SJSA1 (cell line): Measurements from ENCODE around the gene TICRR. TPM values are rescaled to one million over a fixed set of nuclear protein-coding genes. Genes with fewer than 3 reads are reported as not detected.
A peak's percentile ranks its signal among the peaks of the same experiment; 100 is the strongest.

ENCODE experiments used
- DNase-seq, 2 experiments: peaks; one replicate each; pipeline ENCODE4 v3.0.0-alpha.2; 2015 to 2020; ENCODE audit warnings: low spot score in 2 of 2, low read depth in 1 of 2
- H3K27ac ChIP-seq: fragments of 250-450 bp; sonication (Bioruptor Pico); 2 replicates; pipeline ENCODE4 v1.5.1; 2020; ENCODE audit warnings: mild to moderate bottlenecking, moderate library complexity
- H3K27me3 ChIP-seq: fragments of 250-450 bp; sonication (Bioruptor Pico); replicated peaks from 2 replicates; pipeline ENCODE4 v1.5.1; 2020; ENCODE audit warnings: mild to moderate bottlenecking, moderate library complexity
- H3K36me3 ChIP-seq: fragments of 250-450 bp; sonication (Bioruptor Pico); 2 replicates; pipeline ENCODE4 v1.5.1; 2020; ENCODE audit warnings: mild to moderate bottlenecking
- H3K4me1 ChIP-seq: fragments of 250-450 bp; sonication (Bioruptor Pico); replicated peaks from 2 replicates; pipeline ENCODE4 v1.6.1; 2021; ENCODE audit warnings: mild to moderate bottlenecking
- H3K4me3 ChIP-seq: fragments of 250-450 bp; sonication (Bioruptor Pico); 2 replicates; pipeline ENCODE4 v1.5.1; 2020; ENCODE audit warnings: mild to moderate bottlenecking
- H3K9me3 ChIP-seq: fragments of 250-450 bp; sonication (Bioruptor Pico); replicated peaks from 2 replicates; pipeline ENCODE4 v1.5.1; 2020; ENCODE audit warnings: mild to moderate bottlenecking
- total RNA-seq: library from RNA; depleted of rRNA; stranded (reverse); fragments of >200 nt; shearing (Covaris generic); gene quantifications from 2 replicates; pipeline ENCODE4 v1.2.3, GENCODE V29; 2014

TICRR gene
- total RNA-seq, 1 experiment from 2014 or later, result 10.5 TPM

DNA sequence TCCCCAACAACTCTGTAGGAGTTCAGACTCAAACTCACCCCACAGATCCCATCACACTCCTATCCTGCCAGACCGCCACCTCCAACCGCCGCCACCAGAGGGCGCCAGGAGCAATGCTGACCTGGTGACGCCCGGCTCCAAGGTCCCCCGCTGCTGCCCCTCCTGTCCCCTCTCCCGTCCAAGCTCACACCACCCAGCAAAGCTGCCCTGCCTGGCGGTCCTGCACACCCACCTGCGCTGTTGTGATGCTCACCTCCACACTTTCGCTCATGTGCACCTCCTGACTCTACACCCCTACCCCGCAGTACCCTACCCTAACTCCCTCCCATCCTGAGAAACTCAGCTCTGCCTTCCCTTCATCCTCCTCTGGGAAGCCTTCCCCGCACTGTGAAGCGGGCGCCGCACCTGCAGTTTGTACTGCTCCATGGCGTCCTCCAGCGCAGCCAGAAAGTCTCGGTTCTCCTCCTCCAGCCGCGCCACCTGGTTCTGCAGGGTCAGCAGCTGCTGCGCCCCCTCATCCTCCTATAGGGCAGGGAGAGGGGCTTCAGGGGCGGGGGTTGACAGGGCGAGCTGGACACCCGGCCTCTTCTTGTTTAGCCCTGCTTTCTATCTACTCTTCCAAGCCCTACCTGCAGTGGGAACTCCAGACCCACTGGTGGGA is 72.1 kb downstream of the TICRR start:
- no peaks in the 10 kb centered on the region for H3K27me3 ChIP-seq
- DNase-seq, result peak; percentile 57 to 86
- no peaks in the 10 kb centered on the region for H3K9me3 ChIP-seq
- H3K36me3 ChIP-seq, result peaks cover 69% of the 10 kb centered on the region
- no peak overlapping the region for H3K4me3 ChIP-seq
- H3K4me1 ChIP-seq, result no peaks in the 10 kb centered on the region
- no peak overlapping the region for H3K27ac ChIP-seq

DNA sequence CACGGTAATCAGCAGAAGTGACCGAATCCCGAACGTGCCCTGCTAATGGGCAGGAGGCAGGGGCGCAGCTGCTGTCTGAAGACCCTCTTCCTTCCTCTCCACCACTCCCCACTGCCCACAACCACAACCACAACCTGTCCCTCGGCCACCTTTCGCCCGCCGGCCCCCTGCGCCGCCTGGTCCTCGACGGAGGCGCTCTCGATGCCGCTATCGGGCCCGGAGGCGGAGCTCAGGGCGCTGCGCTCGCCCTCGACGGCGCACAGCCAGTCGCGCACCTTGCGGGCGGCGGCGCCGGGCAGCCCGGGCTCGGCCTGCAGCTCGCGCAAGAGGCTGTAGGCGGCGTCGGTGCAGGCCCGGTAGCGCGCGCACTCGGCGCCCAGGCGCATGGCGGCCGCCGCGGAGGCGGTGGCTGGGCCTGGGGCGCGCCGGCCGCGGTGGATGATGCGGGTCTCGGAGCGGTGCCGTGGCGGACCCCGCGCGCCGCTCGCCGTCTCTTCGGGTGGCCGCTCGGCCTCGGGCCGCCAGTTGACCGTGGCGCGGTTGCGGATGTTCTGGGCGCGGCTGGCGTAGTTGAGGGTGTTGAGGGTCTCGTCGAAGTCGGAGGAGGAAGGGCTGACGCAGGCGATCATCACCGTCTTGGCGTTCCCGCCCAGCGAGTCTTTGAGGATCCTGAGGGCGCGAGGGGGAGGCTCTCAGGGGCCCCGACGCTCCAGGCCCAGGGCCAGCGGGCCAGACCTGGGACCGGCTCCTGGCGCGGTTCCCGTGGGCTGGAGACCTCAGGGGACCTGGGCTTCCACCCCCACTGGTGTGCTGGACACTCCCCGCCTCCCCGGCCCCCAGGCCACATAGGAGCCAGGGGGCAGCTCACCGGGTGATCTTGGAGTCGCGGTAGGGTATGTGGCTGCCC is 73.1 kb downstream of the TICRR start:
- no peaks in the 10 kb centered on the region for H3K27me3 ChIP-seq
- no peaks in the 10 kb centered on the region for H3K4me1 ChIP-seq
- no peaks in the 10 kb centered on the region for H3K9me3 ChIP-seq
- no peak overlapping the region for H3K4me3 ChIP-seq
- DNase-seq, result no peak
- peaks cover 75% of the 10 kb centered on the region for H3K36me3 ChIP-seq
- no peak overlapping the region for H3K27ac ChIP-seq

DNA sequence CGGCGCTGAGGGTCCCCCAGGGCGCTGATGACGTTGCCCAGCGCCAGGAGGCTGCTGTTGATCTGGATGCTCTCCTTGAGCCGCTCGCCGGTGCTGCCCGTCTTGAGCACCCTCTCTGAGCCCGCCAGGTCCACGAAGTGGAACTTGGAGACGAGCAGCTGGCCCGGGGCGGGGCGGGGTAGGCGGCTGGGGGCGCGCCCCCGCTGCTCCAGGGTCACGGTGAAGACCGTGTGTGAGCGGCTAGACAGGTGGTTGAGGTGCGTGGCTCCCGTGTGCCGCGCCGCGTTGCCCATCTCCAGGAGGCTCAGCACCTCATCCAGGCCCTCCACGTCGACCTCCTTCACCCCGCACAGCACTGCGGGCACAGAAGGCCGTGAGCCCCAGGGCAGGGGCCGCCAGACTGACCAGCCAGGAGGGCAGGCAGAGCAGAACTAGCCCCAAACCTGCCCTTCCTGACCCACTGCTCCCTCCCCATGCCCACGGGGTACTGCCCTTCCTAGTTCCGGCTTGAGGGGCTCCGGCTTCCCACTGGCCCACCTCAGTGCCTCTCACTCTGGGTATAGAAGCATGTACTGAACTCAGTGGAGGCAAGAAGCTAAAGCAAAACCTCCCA is 73.8 kb downstream of the TICRR start:
- H3K27ac ChIP-seq, result no peak overlapping the region
- DNase-seq, result no peak
- H3K27me3 ChIP-seq, result no peaks in the 10 kb centered on the region
- H3K9me3 ChIP-seq, result no peaks in the 10 kb centered on the region
- peaks cover 4% of the 10 kb centered on the region; the same call in 1 of the 2 replicates for H3K4me1 ChIP-seq
- peaks cover 73% of the 10 kb centered on the region for H3K36me3 ChIP-seq
- no peak overlapping the region for H3K4me3 ChIP-seq

DNA sequence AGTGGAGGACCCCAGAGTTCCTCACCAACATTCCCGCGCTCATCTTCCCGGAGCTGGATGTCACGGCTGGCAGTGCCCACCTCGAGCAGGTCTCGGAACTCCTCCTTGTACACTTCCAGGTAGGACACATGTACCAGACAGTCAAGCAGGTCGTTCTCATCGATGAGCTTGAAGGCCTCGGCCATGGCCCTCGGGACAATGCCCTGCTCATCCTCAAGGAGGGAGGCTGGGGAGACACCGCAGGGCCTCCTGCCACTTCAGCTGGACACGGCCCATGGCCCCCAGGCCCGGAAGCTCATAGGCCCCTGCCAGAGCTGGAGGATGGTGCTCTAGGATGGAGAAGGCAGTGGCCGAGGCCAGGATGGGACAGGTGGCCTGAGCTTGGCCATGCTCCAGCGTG is 74.4 kb downstream of the TICRR start:
- Histone ChIP-seq H3K4me1 (peaks cover 9% of the 10 kb centered on the region; the same call in 1 of the 2 replicates), H3K27me3 (no peaks in the 10 kb centered on the region), H3K36me3 (peaks cover 72% of the 10 kb centered on the region), H3K4me3 (no peak overlapping the region), H3K9me3 (no peaks in the 10 kb centered on the region), H3K27ac (no peak overlapping the region)
- DNase-seq, result no peak

DNA sequence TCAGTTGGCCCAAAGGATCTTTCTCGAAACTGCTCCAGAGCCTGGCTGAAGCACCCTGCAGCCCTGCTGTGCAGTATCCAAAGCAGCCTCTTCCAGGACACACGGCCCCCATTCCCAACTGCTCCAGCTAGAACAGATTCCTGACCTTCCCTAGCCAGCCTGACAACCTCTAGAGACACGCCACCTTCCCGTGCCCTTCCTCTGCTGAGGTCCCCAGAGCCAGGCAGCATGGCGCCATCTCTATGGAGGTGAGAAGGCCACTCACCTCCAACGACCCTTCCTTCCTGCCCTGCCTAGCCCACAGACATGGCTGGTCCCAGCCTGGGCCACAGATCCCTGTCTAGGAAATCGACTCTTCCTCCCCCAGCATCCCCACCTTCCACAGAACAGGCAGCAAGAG is 76.9 kb downstream of the TICRR start:
- H3K4me1 ChIP-seq, result peaks cover 15% of the 10 kb centered on the region
- H3K36me3 ChIP-seq, result peaks cover 54% of the 10 kb centered on the region
- no peak overlapping the region for H3K27ac ChIP-seq
- no peaks in the 10 kb centered on the region for H3K27me3 ChIP-seq
- no peaks in the 10 kb centered on the region for H3K9me3 ChIP-seq
- H3K4me3 ChIP-seq, result no peak overlapping the region
- DNase-seq, result no peak

DNA sequence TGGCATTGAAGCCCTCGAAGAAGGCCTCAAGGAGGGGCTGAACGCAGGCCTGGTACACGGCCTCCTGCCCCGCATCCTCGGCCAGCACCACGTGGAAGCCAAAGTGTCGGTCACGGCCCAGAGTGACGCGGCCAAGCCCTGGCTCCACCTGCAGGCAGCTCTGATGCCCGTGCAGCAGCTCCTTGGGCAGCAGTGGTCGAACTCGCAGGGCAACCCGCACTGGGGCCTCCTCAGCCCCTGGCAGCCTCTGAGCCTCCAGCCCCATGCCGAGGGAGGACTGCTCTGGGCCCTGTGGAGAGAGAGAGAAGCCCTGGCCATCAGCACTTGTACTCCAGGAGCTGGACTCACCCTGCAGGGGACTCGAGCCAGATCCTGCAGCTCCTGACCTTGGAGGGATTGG is 77.4 kb downstream of the TICRR start:
- no peak overlapping the region for H3K4me3 ChIP-seq
- no peaks in the 10 kb centered on the region for H3K27me3 ChIP-seq
- no peak overlapping the region for H3K27ac ChIP-seq
- no peak for DNase-seq
- H3K9me3 ChIP-seq, result no peaks in the 10 kb centered on the region
- H3K36me3 ChIP-seq, result peaks cover 49% of the 10 kb centered on the region
- peaks cover 15% of the 10 kb centered on the region for H3K4me1 ChIP-seq

DNA sequence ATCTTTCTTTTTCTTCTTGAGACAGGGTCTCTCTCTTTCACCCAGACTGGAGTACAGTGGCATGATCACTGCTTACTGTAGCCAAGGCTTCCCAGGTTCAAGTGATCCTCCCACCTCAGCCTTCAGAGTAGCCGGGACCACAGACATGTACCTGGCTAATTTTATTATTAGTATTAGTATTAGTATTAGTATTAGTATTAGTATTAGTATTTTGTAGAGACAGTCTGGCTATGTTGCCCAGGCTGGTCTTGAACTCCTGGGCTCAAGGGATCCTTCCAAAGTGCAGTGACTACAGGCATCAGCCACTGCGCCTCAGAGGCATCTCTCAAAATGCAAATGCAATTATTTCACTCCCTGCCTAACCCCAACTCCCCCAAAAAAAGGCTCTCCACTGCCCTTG is 78.3 kb downstream of the TICRR start:
- H3K36me3 ChIP-seq, result peaks cover 43% of the 10 kb centered on the region
- peaks cover 15% of the 10 kb centered on the region for H3K4me1 ChIP-seq
- H3K9me3 ChIP-seq, result no peaks in the 10 kb centered on the region
- DNase-seq, result no peak
- H3K27ac ChIP-seq, result no peak overlapping the region
- H3K27me3 ChIP-seq, result no peaks in the 10 kb centered on the region
- no peak overlapping the region for H3K4me3 ChIP-seq

DNA sequence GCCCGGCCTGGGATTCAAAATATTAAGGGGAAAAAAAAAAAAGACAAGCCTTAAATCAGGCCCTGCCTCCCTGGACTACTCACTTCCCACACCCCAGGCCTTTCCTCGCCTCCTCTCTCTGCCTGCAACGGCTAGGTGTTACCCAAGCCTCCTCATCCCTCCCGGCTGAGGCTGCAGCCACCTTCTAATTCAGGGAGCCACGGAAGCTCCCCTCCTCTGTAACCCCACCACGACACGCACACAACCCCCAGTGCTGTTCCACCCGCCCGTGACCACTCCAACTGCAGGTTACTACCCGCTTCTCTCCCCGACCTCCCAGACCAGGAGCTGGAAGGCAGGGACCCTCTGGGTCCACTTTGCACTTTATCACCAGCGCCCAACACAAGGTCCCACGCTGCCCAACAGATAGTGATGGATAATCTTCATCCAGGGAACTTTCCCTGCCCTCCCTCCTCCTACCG is 79.1 kb downstream of the TICRR start:
- DNase-seq, result peak in 1 of 2 experiments; percentile 43
- Histone ChIP-seq H3K4me3 (peak overlapping the region; percentile 85), H3K9me3 (no peaks in the 10 kb centered on the region), H3K27ac (no peak overlapping the region), H3K36me3 (peaks cover 36% of the 10 kb centered on the region), H3K27me3 (no peaks in the 10 kb centered on the region), H3K4me1 (peaks cover 15% of the 10 kb centered on the region)

DNA sequence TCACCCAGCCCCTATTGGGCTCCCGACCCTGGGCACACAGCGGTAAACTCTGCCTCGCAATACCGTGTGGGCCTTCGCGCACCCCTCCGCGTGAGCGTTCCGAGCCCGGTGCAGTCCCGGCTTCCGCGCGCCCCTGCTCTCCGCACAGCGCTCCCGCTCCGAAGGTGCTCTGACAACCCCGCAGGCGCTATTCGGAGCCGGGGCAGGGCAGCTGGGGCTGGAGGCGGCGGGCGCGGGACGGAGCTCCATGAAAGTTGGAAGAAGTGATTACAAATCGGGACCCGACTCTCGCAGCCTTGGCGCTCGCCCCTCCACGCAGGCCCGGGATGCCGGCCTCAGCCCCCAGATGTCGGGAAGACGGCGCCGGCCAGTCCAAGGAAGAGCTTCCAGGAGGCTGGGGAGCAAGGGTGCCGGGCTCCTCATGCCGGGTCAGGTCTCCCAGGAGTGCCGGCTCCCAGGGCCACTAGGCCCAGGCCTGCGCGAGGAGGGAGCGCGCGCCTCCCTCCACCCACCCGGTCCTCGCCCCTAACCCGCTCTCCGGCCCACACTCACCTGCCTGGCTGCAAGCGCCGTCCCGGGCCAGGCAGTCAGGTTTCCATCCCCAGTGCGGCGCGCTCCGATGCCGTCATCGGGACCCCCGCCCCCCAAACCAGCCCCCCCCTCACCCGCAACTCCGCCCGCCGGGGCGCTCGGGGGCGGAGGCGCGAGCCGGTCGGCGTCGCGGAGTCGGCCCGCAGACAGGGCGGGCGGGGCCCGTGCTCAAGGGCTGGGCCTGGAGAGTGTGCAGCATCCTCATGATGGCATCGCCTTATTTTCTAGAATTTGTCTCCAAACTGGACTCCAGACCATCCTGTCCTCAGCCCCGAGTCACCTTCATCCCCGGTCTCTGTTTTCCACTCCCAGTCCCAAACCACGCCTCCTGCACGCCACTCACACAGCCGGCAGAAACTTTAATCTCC is 79.9 kb downstream of the TICRR start, which contains the start of gene KIF7:
TSS of gene KIF7 (minus strand) at position 621 of the 959 bp plus-strand sequence. CDS start 2,537 bp downstream, outside the sequence.
- Histone ChIP-seq H3K9me3 (no peaks in the 10 kb centered on the region), H3K27ac (peak within 1 kb of the TSS; percentile 40), H3K4me1 (peaks cover 15% of the 10 kb centered on the region), H3K4me3 (peak within 1 kb of the TSS; percentile 85), H3K36me3 (peaks cover 30% of the 10 kb centered on the region), H3K27me3 (no peaks in the 10 kb centered on the region)
- DNase-seq, result peak; percentile 55 to 74

DNA sequence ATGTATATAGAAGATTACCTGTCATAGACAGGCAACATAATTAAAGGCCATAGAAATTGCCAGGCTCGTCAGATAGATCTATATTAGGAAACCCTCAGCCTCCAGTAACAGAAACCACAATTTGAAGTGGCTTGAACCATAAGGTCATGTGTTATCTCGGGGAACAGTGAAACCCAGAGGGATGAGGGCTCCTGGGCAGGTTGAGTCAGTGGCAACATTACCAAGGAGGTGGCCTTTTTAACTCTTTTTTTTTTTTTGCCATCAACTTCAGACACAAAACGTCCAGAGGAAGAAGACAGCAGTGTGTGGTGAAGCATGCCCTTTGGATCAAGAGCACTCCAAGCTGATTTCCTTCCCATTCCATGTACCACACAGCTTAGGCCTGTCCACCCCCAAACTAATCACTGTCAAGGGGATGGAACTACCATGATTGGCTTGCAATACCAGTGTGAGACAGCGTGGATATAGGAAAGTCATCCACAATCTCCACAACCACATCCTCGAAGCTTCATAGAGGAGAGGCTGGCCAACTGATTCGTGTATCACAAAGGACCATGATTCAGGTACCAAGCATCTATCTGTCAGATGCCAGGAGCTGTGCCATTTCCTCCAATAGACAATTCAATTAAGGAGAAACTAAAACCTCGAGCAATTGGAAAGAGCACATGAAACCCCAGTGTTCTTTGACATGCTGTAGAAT is 81.0 kb downstream of the TICRR start:
- H3K27me3 ChIP-seq, result no peaks in the 10 kb centered on the region
- H3K27ac ChIP-seq, result peak overlapping the region; percentile 8; the same call in 1 of the 2 replicates
- no peak for DNase-seq
- H3K4me1 ChIP-seq, result peaks cover 15% of the 10 kb centered on the region
- no peaks in the 10 kb centered on the region for H3K9me3 ChIP-seq
- peaks cover 29% of the 10 kb centered on the region for H3K36me3 ChIP-seq
- H3K4me3 ChIP-seq, result no peak overlapping the region

DNA sequence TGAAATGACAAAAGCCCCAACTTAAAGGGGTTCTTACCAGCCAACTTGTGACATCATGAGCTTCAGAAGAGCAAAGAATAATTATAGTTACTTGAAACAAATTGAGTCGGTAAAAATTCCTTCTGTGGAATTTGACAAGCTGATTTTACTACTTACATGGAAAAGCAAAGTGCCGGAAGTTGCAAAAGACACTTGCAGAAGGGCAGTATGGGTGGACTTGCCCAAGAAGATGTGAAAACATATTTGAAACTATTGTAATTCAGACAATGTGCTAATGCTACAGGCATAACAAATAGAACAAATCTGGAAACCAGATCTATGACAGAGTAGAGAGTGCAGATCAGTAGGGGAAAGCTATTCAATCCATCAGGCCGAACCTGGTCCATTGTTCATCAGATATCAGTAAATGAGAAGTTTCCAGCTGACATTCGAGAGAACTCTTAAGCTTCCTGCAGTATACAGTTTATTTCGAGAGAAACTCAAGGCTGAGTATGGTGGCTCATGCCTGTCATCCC is 82.5 kb downstream of the TICRR start:
- no peaks in the 10 kb centered on the region for H3K27me3 ChIP-seq
- no peak for DNase-seq
- H3K4me3 ChIP-seq, result no peak overlapping the region
- no peaks in the 10 kb centered on the region; the same call in 1 of the 2 replicates for H3K9me3 ChIP-seq
- H3K36me3 ChIP-seq, result peaks cover 15% of the 10 kb centered on the region
- no peak overlapping the region for H3K27ac ChIP-seq
- H3K4me1 ChIP-seq, result peaks cover 23% of the 10 kb centered on the region

DNA sequence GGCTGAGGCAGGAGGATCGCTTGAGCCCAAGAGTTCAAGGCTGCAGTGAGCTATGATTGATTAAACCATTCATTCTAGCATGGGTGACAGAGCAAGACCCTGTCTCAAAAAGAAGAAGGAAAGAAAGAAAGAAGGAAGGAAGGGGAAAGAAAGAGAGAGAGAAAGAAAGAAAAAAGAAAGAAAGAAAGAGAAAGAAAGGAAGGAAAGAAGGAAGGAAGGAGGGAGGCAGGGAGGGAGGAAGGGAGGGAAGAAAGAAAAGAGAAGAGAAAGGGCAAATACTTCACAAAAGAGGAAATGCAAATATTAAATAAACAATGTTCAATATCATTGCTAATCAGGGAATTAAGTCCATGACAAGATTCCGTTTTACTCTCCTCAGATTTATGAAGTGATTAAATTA is 84.0 kb downstream of the TICRR start:
- H3K4me3 ChIP-seq, result no peak overlapping the region
- no peak overlapping the region for H3K27ac ChIP-seq
- peaks cover 8% of the 10 kb centered on the region; the same call in 1 of the 2 replicates for H3K36me3 ChIP-seq
- DNase-seq, result no peak
- H3K27me3 ChIP-seq, result no peaks in the 10 kb centered on the region
- peaks cover 24% of the 10 kb centered on the region for H3K4me1 ChIP-seq
- H3K9me3 ChIP-seq, result no peaks in the 10 kb centered on the region; the same call in 1 of the 2 replicates
